T-helper 1 cell treated with Interleukin-12 subunit alpha and Interleukin-12 subunit beta and Interleukin-4 antibody, amounts not matched to agents 30 μg/mL and 1 μg/mL, for 36 hours (primary cell): ENCODE measurements around the gene MARCHF6.

Experiments
- H3K27ac Mint-ChIP-seq: one replicate; pipeline ENCODE4 v1.8.0; 2021; ENCODE audit warnings: mild to moderate bottlenecking, mixed read lengths
- H3K27me3 Mint-ChIP-seq: one replicate; pipeline ENCODE4 v1.8.0; 2021; ENCODE audit warnings: low read depth, mixed read lengths
- H3K36me3 Mint-ChIP-seq: one replicate; pipeline ENCODE4 v1.8.0; 2021; ENCODE audit warnings: low read depth, mixed read lengths
- H3K4me1 Mint-ChIP-seq: one replicate; pipeline ENCODE4 v1.8.0; 2021; ENCODE audit warnings: low read depth, mixed read lengths
- H3K4me3 Mint-ChIP-seq: one replicate; pipeline ENCODE4 v1.8.0; 2021; ENCODE audit warnings: mild to moderate bottlenecking, moderate library complexity, mixed read lengths
- H3K9me3 Mint-ChIP-seq: one replicate; pipeline ENCODE4 v1.8.0; 2021; ENCODE audit warnings: mixed read lengths

MARCHF6 gene

DNA sequence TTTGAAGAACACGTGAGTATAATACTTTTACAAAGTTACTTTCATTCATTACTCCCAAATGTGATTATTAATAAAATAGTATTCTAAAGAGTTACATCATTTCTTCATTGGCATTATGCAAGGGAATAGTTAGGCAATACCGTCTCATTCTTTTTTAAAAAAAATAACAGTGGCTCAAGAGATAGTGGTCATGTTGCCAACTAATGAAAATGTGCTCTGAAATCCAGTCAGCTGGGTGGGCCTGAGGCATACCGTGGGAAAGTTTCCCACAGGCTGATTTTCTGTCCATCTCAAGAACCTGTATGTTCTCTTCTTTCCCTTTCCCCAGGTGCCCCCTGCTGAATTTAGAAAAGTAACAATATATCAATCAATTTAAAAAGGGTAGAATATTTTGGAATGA, 47.3 kb downstream of the MARCHF6 start:
- peaks cover 20% of the 10 kb centered on the region for H3K36me3 Mint-ChIP-seq

DNA sequence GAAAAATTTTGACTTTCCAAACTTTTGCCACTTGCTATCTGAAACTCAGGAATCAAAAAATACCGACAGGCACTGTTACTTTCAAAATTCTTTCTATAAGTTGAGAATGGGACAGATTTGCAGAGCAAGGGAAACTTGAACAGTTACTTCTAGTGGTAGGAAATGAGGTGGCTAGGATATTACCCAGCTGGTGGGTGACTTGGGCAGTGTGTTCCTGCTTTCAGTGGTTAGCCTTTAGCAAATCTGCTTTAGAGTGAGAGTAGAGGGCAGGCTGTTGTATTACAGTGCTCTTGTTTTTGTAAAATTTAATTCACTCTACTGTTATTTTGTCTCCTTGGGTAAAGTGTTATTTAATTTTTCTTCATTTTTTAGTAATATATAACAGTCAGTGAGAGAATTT, 48.0 kb downstream of the MARCHF6 start:
- no peaks in the 10 kb centered on the region for H3K27me3 Mint-ChIP-seq
- peaks cover 18% of the 10 kb centered on the region for H3K36me3 Mint-ChIP-seq
- peaks cover 10% of the 10 kb centered on the region for H3K4me1 Mint-ChIP-seq
- H3K9me3 Mint-ChIP-seq, result no peaks in the 10 kb centered on the region
- H3K27ac Mint-ChIP-seq, result no peak overlapping the region
- H3K4me3 Mint-ChIP-seq, result no peak overlapping the region

More for the DNA sequence above, 47.3 kb downstream of the MARCHF6 start:
- no peak overlapping the region for H3K27ac Mint-ChIP-seq
- no peak overlapping the region for H3K4me3 Mint-ChIP-seq
- H3K9me3 Mint-ChIP-seq, result no peaks in the 10 kb centered on the region
- H3K4me1 Mint-ChIP-seq, result peaks cover 11% of the 10 kb centered on the region
- H3K27me3 Mint-ChIP-seq, result no peaks in the 10 kb centered on the region
